Measurements from ENCODE around the gene HOXC9. TPM values are rescaled to one million over a fixed set of nuclear protein-coding genes. Genes with fewer than 3 reads are reported as not detected.

HOXC9 gene
- total RNA-seq: not detected

GRCh38 chr12:54000116-54001114 is at the start of gene HOXC9:
HOXC9 (plus strand) TSS chr12:54000161; CDS start chr12:54000189, 28 bp downstream.
- no peaks in the 10 kb centered on the region for H3K36me3 Mint-ChIP-seq (ENCODE audit: low read depth)
- H3K4me3 Mint-ChIP-seq: peak within 1 kb of the TSS; percentile 17
- H3K9me3 Mint-ChIP-seq: no peaks in the 10 kb centered on the region
- no peak for ATAC-seq (replicated peaks)
- H3K27me3 Mint-ChIP-seq: peaks cover 82% of the 10 kb centered on the region
- no peak within 1 kb of the TSS for H3K27ac Mint-ChIP-seq
- peaks cover 5% of the 10 kb centered on the region for H3K4me1 Mint-ChIP-seq

- Mint-ChIP-seq H3K27me3 (peaks cover 80% of the 10 kb centered on the region), H3K4me1 (no peaks in the 10 kb centered on the region), H3K36me3 (ENCODE audit: low read depth) (no peaks in the 10 kb centered on the region), H3K4me3 (no peak overlapping the region), H3K9me3 (no peaks in the 10 kb centered on the region), H3K27ac (no peak overlapping the region)
- no peak for ATAC-seq (replicated peaks)
These were observed 49.6 kb upstream of the HOXC9 start for GRCh38 chr12:53950437-53950773.

- Mint-ChIP-seq H3K4me1 (peaks cover 4% of the 10 kb centered on the region), H3K27ac (no peak overlapping the region), H3K36me3 (ENCODE audit: low read depth) (peaks cover 4% of the 10 kb centered on the region), H3K9me3 (no peaks in the 10 kb centered on the region), H3K27me3 (peaks cover 79% of the 10 kb centered on the region), H3K4me3 (no peak overlapping the region)
- ATAC-seq (replicated peaks): no peak
These were observed 49.0 kb upstream of the HOXC9 start for GRCh38 chr12:53950789-53951576.

- peaks cover 77% of the 10 kb centered on the region for H3K27me3 Mint-ChIP-seq
- no peak for ATAC-seq (replicated peaks)
- no peak overlapping the region for H3K27ac Mint-ChIP-seq
- peaks cover 6% of the 10 kb centered on the region for H3K36me3 Mint-ChIP-seq (ENCODE audit: low read depth)
- H3K4me1 Mint-ChIP-seq: peaks cover 6% of the 10 kb centered on the region
- no peak overlapping the region for H3K4me3 Mint-ChIP-seq
- H3K9me3 Mint-ChIP-seq: no peaks in the 10 kb centered on the region
These were observed 48.2 kb upstream of the HOXC9 start for GRCh38 chr12:53951577-53952334.

GRCh38 chr12:53952335-53952694 is 47.6 kb upstream of the HOXC9 start:
- H3K4me1 Mint-ChIP-seq: peaks cover 6% of the 10 kb centered on the region
- no peak overlapping the region for H3K4me3 Mint-ChIP-seq
- peaks cover 6% of the 10 kb centered on the region for H3K36me3 Mint-ChIP-seq (ENCODE audit: low read depth)
- H3K27me3 Mint-ChIP-seq: peaks cover 77% of the 10 kb centered on the region
- no peak for ATAC-seq (replicated peaks)
- no peak overlapping the region for H3K27ac Mint-ChIP-seq
- H3K9me3 Mint-ChIP-seq: no peaks in the 10 kb centered on the region

GRCh38 chr12:53952871-53953734 is 46.9 kb upstream of the HOXC9 start:
- Mint-ChIP-seq H3K36me3 (ENCODE audit: low read depth) (peaks cover 6% of the 10 kb centered on the region), H3K4me3 (no peak overlapping the region), H3K4me1 (peaks cover 6% of the 10 kb centered on the region), H3K9me3 (no peaks in the 10 kb centered on the region), H3K27me3 (peaks cover 75% of the 10 kb centered on the region), H3K27ac (no peak overlapping the region)
- no peak for ATAC-seq (replicated peaks)

- Mint-ChIP-seq H3K4me1 (peaks cover 10% of the 10 kb centered on the region), H3K27me3 (peaks cover 75% of the 10 kb centered on the region), H3K36me3 (ENCODE audit: low read depth) (peaks cover 12% of the 10 kb centered on the region), H3K27ac (no peak overlapping the region), H3K9me3 (no peaks in the 10 kb centered on the region), H3K4me3 (no peak overlapping the region)
- ATAC-seq (replicated peaks): no peak
These were observed 45.9 kb upstream of the HOXC9 start for GRCh38 chr12:53953831-53954693.

- no peaks in the 10 kb centered on the region for H3K9me3 Mint-ChIP-seq
- peaks cover 73% of the 10 kb centered on the region for H3K27me3 Mint-ChIP-seq
- ATAC-seq (replicated peaks): no peak
- peaks cover 12% of the 10 kb centered on the region for H3K36me3 Mint-ChIP-seq (ENCODE audit: low read depth)
- no peak within 1 kb of the TSS for H3K4me3 Mint-ChIP-seq
- H3K4me1 Mint-ChIP-seq: peaks cover 10% of the 10 kb centered on the region
- no peak within 1 kb of the TSS for H3K27ac Mint-ChIP-seq
These were observed 45.3 kb upstream of the HOXC9 start, which contains the start of gene HOXC12 for GRCh38 chr12:53954694-53955035. HOXC12 (plus strand) TSS chr12:53954903; CDS start chr12:53954930, 27 bp downstream.

- Mint-ChIP-seq H3K9me3 (no peaks in the 10 kb centered on the region), H3K27ac (no peak overlapping the region), H3K4me3 (no peak overlapping the region), H3K4me1 (peaks cover 10% of the 10 kb centered on the region), H3K27me3 (peaks cover 76% of the 10 kb centered on the region), H3K36me3 (ENCODE audit: low read depth) (peaks cover 12% of the 10 kb centered on the region)
- no peak for ATAC-seq (replicated peaks)
These were observed 44.8 kb upstream of the HOXC9 start for GRCh38 chr12:53955036-53955775.

GRCh38 chr12:53955776-53956250 is 44.1 kb upstream of the HOXC9 start:
- Mint-ChIP-seq H3K4me1 (peaks cover 10% of the 10 kb centered on the region), H3K27me3 (peaks cover 76% of the 10 kb centered on the region), H3K36me3 (ENCODE audit: low read depth) (peaks cover 12% of the 10 kb centered on the region), H3K27ac (no peak overlapping the region), H3K4me3 (no peak overlapping the region), H3K9me3 (no peaks in the 10 kb centered on the region)
- ATAC-seq (replicated peaks): no peak

- Mint-ChIP-seq H3K4me1 (peaks cover 10% of the 10 kb centered on the region), H3K27me3 (peaks cover 72% of the 10 kb centered on the region), H3K27ac (no peak overlapping the region), H3K9me3 (no peaks in the 10 kb centered on the region), H3K36me3 (ENCODE audit: low read depth) (peaks cover 12% of the 10 kb centered on the region), H3K4me3 (no peak overlapping the region)
- ATAC-seq (replicated peaks): no peak
These were observed 43.6 kb upstream of the HOXC9 start for GRCh38 chr12:53956251-53956887.

Measured in activated T-helper 17 cell treated with anti-CD3 and anti-CD28 coated beads, Interleukin-2, amount 50 U/mL, for 72 hours (primary cell).